MM.1S (cell line): ENCODE measurements around the gene CIZ1.

Source experiments
- DNase-seq: peaks from one replicate; pipeline ENCODE4 v3.0.0-alpha.2; 2015
- H2AFZ ChIP-seq: fragments of 300-600 bp; sonication (generic); 2 replicates; pipeline ENCODE4 v1.6.0; 2016; ENCODE audit warnings: antibody characterized with exemption, low read length
- H3F3A ChIP-seq: fragments of 300-600 bp; sonication (generic); 2 replicates; pipeline ENCODE4 v1.6.1; 2016; ENCODE audit warnings: mild to moderate bottlenecking, antibody characterized with exemption, low read length, moderate library complexity, mixed read lengths; ENCODE audit not compliant: insufficient read depth
- H3K27ac ChIP-seq: fragments of 300-600 bp; sonication (generic); 2 replicates; pipeline ENCODE4 v1.5.1; 2016; ENCODE audit warnings: mild to moderate bottlenecking, low read length
- H3K27me3 ChIP-seq: fragments of 300-600 bp; sonication (generic); replicated peaks from 2 replicates; pipeline ENCODE4 v1.6.0; 2016; ENCODE audit warnings: low read length; ENCODE audit not compliant: insufficient read depth
- H3K36me3 ChIP-seq: fragments of 300-600 bp; sonication (generic); replicated peaks from 2 replicates; pipeline ENCODE4 v1.6.1; 2016; ENCODE audit warnings: mild to moderate bottlenecking, low read length, mixed read lengths; ENCODE audit not compliant: insufficient read depth
- H3K4me1 ChIP-seq: fragments of 300-600 bp; sonication (generic); 2 replicates; pipeline ENCODE4 v1.6.1; 2016; ENCODE audit warnings: low read length, mixed read lengths
- H3K4me2 ChIP-seq: fragments of 300-600 bp; sonication (generic); 2 replicates; pipeline ENCODE4 v1.6.0; 2016; ENCODE audit warnings: low read depth, low read length
- H3K4me3 ChIP-seq: fragments of 300-600 bp; sonication (generic); 2 replicates; pipeline ENCODE4 v1.5.1; 2016; ENCODE audit warnings: low read length, mixed read lengths
- H3K79me2 ChIP-seq: fragments of 300-600 bp; sonication (generic); 2 replicates; pipeline ENCODE4 v1.6.1; 2016; ENCODE audit warnings: mixed run types, low read length, mixed read lengths
- H3K9ac ChIP-seq: fragments of 300-600 bp; sonication (generic); 2 replicates; pipeline ENCODE4 v1.6.1; 2016; ENCODE audit warnings: low read length, mixed read lengths
- H3K9me2 ChIP-seq: fragments of 300-600 bp; sonication (generic); replicated peaks from 2 replicates; pipeline ENCODE4 v1.6.1; 2016; ENCODE audit warnings: mild to moderate bottlenecking, low read length, mixed read lengths; ENCODE audit not compliant: insufficient read depth
- H3K9me3 ChIP-seq: fragments of 300-600 bp; sonication (generic); replicated peaks from 2 replicates; pipeline ENCODE4 v1.6.1; 2016; ENCODE audit warnings: mild to moderate bottlenecking, low read length, mixed read lengths; ENCODE audit not compliant: insufficient read depth
- H4K20me1 ChIP-seq: fragments of 300-600 bp; sonication (generic); 2 replicates; pipeline ENCODE4 v1.6.1; 2016; ENCODE audit warnings: mild to moderate bottlenecking, low read length, moderate library complexity, mixed read lengths; ENCODE audit not compliant: insufficient read depth
- EZH2 ChIP-seq: fragments of 300-600 bp; sonication (generic); optimal IDR thresholded peaks from 2 replicates; pipeline ENCODE3; 2017; ENCODE audit warnings: low read depth, mild to moderate bottlenecking, antibody characterized with exemption, low read length, mixed read lengths
- EZH2phosphoT487 ChIP-seq: fragments of 300-600 bp; sonication (generic); IDR thresholded peaks from 2 replicates; pipeline ENCODE4 v1.6.1; 2018; ENCODE audit warnings: antibody characterized with exemption, low read length
- TF ChIP-seq, protein P1 (sequence below): fragments of 300-600 bp; sonication (generic); IDR thresholded peaks from 2 replicates; pipeline ENCODE4 v1.5.1; 2016; ENCODE audit warnings: antibody characterized with exemption, low read length, mixed read lengths

Gene CIZ1

DNA sequence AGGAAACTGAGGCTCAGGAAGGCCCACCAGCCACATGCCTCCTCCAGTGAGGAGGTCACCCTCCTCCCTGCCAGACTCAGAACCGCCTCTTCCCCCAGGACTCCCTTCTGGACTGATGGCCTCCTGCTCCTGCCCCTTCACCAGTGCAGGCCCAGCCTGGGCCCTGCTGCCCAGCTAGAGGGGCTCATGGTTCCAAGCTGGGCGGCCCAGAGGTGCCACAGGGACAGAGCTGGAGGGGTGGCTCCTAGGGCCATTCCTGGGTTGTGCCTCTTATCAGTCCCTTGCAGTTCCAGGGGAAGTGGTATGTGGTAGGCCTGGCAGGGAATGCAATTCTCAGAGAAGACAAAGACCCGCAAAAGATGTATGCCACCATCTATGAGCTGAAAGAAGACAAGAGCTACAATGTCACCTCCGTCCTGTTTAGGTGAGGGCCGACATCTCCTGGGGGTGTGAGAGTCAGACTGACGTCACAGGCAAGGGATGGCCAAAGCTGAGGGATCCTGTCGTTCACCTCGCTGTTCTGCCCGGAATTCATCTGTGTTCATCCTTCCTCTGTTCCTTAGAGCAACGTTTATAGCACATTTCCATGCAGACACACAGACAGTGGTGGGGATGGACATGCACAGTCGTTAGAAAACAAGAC, 41.3 kb downstream of the CIZ1 start:
- Histone ChIP-seq H3K4me3 (no peak overlapping the region), H3K27ac (no peak overlapping the region), H2AFZ (no peak overlapping the region), H4K20me1 (no peaks in the 10 kb centered on the region), H3K9ac (no peak overlapping the region), H3K4me1 (no peaks in the 10 kb centered on the region), H3K27me3 (peaks cover 7% of the 10 kb centered on the region; the same call in 1 of the 2 replicates), H3F3A (no peaks in the 10 kb centered on the region), H3K36me3 (no peaks in the 10 kb centered on the region), H3K79me2 (no peaks in the 10 kb centered on the region), H3K9me3 (no peaks in the 10 kb centered on the region), H3K9me2 (no peaks in the 10 kb centered on the region), H3K4me2 (no peak overlapping the region)
- TF ChIP-seq EZH2phosphoT487 (no peak), EZH2 (no peak)
- TF ChIP-seq, protein P1, sequence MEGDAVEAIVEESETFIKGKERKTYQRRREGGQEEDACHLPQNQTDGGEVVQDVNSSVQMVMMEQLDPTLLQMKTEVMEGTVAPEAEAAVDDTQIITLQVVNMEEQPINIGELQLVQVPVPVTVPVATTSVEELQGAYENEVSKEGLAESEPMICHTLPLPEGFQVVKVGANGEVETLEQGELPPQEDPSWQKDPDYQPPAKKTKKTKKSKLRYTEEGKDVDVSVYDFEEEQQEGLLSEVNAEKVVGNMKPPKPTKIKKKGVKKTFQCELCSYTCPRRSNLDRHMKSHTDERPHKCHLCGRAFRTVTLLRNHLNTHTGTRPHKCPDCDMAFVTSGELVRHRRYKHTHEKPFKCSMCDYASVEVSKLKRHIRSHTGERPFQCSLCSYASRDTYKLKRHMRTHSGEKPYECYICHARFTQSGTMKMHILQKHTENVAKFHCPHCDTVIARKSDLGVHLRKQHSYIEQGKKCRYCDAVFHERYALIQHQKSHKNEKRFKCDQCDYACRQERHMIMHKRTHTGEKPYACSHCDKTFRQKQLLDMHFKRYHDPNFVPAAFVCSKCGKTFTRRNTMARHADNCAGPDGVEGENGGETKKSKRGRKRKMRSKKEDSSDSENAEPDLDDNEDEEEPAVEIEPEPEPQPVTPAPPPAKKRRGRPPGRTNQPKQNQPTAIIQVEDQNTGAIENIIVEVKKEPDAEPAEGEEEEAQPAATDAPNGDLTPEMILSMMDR = no peak
- no peak for DNase-seq

DNA sequence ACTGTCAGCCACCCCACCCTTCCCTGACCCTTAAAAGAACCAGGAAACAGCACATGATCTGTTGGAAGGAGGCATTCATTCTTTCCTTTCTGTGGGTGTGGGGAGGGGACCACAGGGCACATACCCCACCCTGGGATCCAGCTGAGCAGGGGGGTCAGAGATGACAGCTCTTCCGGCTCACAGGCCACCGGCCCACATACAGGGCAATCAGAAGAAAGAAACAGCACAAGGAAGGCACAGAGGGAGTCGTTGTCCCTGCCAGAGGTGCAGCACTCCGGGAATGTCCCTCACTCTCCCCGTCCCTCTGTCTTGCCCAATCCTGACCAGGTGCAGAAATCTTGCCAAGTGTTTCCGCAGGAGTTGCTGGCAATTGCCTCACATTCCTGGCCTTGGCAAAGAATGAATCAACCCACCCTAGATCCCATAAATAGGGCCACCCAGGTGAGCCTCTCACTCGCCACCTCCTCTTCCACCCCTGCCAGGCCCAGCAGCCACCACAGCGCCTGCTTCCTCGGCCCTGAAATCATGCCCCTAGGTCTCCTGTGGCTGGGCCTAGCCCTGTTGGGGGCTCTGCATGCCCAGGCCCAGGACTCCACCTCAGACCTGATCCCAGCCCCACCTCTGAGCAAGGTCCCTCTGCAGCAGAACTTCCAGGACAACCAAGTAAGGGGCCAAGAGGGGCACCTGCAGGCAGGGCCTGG, 42.2 kb downstream of the CIZ1 start, which contains the start of gene LCN2:
LCN2 (plus strand) TSS at position 453 of the 701 bp plus-strand sequence; CDS start at position 526, 73 bp downstream.
- H3F3A ChIP-seq = no peaks in the 10 kb centered on the region
- no peak within 1 kb of the TSS for H3K9ac ChIP-seq
- no peak for DNase-seq
- H4K20me1 ChIP-seq = no peaks in the 10 kb centered on the region
- no peak for TF ChIP-seq EZH2phosphoT487
- no peak for TF ChIP-seq EZH2
- TF ChIP-seq, protein P1 = no peak
- H3K79me2 ChIP-seq = no peaks in the 10 kb centered on the region
- no peak within 1 kb of the TSS for H3K27ac ChIP-seq
- peaks cover 7% of the 10 kb centered on the region; the same call in 1 of the 2 replicates for H3K27me3 ChIP-seq
- no peaks in the 10 kb centered on the region for H3K9me2 ChIP-seq
- H3K4me1 ChIP-seq = no peaks in the 10 kb centered on the region
- no peak within 1 kb of the TSS for H3K4me2 ChIP-seq
- no peaks in the 10 kb centered on the region for H3K9me3 ChIP-seq
- H2AFZ ChIP-seq = no peak within 1 kb of the TSS
- no peaks in the 10 kb centered on the region for H3K36me3 ChIP-seq
- no peak within 1 kb of the TSS for H3K4me3 ChIP-seq

DNA sequence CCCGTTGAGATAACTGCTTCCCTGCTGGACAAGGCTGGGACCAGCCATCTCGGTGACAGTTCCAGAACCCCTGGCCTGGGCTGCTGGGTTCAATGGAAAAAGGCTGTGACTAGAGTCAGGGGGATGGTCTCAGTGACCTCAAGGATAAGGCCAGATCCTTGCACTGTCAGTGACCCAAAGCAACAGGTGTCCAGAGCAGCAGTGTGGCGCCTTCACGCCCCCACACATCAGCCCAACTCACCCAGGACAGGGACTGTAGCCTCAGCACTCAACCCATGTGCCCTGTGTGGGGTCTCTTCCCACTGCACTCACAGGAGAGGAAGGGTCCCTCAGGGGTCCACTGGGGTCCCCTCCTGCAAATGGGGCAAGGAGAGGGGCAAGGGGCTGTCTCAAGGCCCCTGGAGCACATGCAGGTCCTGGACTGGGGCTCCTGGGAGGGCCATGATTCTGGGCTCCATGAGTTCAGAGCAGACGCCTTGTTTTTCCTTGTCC, 42.8 kb downstream of the CIZ1 start:
- TF ChIP-seq EZH2 (no peak), EZH2phosphoT487 (no peak)
- TF ChIP-seq, protein P1 = no peak
- no peak overlapping the region for H2AFZ ChIP-seq
- no peaks in the 10 kb centered on the region for H3K9me2 ChIP-seq
- H3K4me3 ChIP-seq = no peak overlapping the region
- no peak overlapping the region for H3K9ac ChIP-seq
- H3K9me3 ChIP-seq = no peaks in the 10 kb centered on the region
- H3K4me1 ChIP-seq = no peaks in the 10 kb centered on the region
- no peaks in the 10 kb centered on the region for H4K20me1 ChIP-seq
- peaks cover 7% of the 10 kb centered on the region; the same call in 1 of the 2 replicates for H3K27me3 ChIP-seq
- H3F3A ChIP-seq = no peaks in the 10 kb centered on the region
- H3K36me3 ChIP-seq = no peaks in the 10 kb centered on the region
- H3K27ac ChIP-seq = no peak overlapping the region
- no peaks in the 10 kb centered on the region for H3K79me2 ChIP-seq
- no peak overlapping the region for H3K4me2 ChIP-seq
- DNase-seq = no peak
